HL-60 (cell line): ENCODE data around the gene TENM4.
"Not testable (repeated sequence)": the region's sequence is repeated elsewhere in the genome, so short reads cannot be mapped to it uniquely, and the experiment has no call there.

Source experiments
- DNase-seq, 2 experiments: peaks; one replicate each; pipeline ENCODE4 v3.0.0-alpha.2; 2010 to 2020; ENCODE audit warnings: low read depth in 1 of 2, low spot score in 1 of 2
- H3K27ac ChIP-seq: fragments of 250-450 bp; sonication (Bioruptor Pico); replicated peaks from 2 replicates; pipeline ENCODE4 v1.5.1; 2020; ENCODE audit warnings: mild to moderate bottlenecking, moderate library complexity
- H3K27me3 ChIP-seq: fragments of 250-450 bp; sonication (Bioruptor Pico); 2 replicates; pipeline ENCODE4 v1.5.1; 2021; ENCODE audit warnings: mild to moderate bottlenecking, moderate library complexity; ENCODE audit not compliant: insufficient read depth, poor library complexity, severe bottlenecking
- H3K4me3 ChIP-seq: replicated peaks from 2 replicates; pipeline ENCODE4 v1.5.1; 2011; ENCODE audit warnings: mild to moderate bottlenecking, control low read depth, low read length; ENCODE audit not compliant: insufficient read depth
- CTCF ChIP-seq: IDR thresholded peaks from one replicate; pipeline ENCODE4 v1.5.1; 2011; ENCODE audit warnings: low read length, control low read depth, inconsistent platforms; ENCODE audit not compliant: insufficient read depth
- GABPA ChIP-seq: IDR thresholded peaks from 2 replicates; pipeline ENCODE4 v1.6.1; 2012; ENCODE audit warnings: low read depth
- POLR2AphosphoS5 ChIP-seq: IDR thresholded peaks from 2 replicates; pipeline ENCODE4 v1.6.1; 2012; ENCODE audit warnings: low read depth
- REST ChIP-seq: IDR thresholded peaks from 2 replicates; pipeline ENCODE4 v1.6.1; 2012; ENCODE audit warnings: low read depth; ENCODE audit not compliant: insufficient replicate concordance
- SPI1 ChIP-seq: IDR thresholded peaks from 2 replicates; pipeline ENCODE4 v1.6.1; 2012; ENCODE audit warnings: low read depth, mild to moderate bottlenecking, borderline replicate concordance

The TENM4 gene

GRCh38 chr11:79226126-79226525, 214.7 kb downstream of the TENM4 start:
- Histone ChIP-seq H3K4me3 (no peak overlapping the region), H3K27me3 (no peaks in the 10 kb centered on the region), H3K27ac (no peak overlapping the region)
- TF ChIP-seq GABPA (no peak), REST (no peak), CTCF (no peak), POLR2AphosphoS5 (no peak), SPI1 (no peak)
- no peak for DNase-seq

GRCh38 chr11:79222163-79222562, 218.7 kb downstream of the TENM4 start:
- not testable (repeated sequence) for H3K27me3 ChIP-seq, H3K27ac ChIP-seq

GRCh38 chr11:79221444-79222130, 219.2 kb downstream of the TENM4 start:
- H3K4me3 ChIP-seq, result no peak overlapping the region
- H3K27me3 ChIP-seq, result no peaks in the 10 kb centered on the region
- DNase-seq, result no peak
- H3K27ac ChIP-seq, result no peak overlapping the region
- no peak for TF ChIP-seq SPI1
- no peak for TF ChIP-seq REST
- TF ChIP-seq CTCF, result no peak
- TF ChIP-seq POLR2AphosphoS5, result no peak
- TF ChIP-seq GABPA, result no peak

More at GRCh38 chr11:79222163-79222562, 218.7 kb downstream of the TENM4 start:
- H3K4me3 ChIP-seq, DNase-seq: not testable (repeated sequence)

- no peak for DNase-seq
- TF ChIP-seq GABPA, result no peak
- no peak for TF ChIP-seq CTCF
- no peak for TF ChIP-seq SPI1
- no peak for TF ChIP-seq POLR2AphosphoS5
- H3K4me3 ChIP-seq, result no peak overlapping the region
- H3K27me3 ChIP-seq, result no peaks in the 10 kb centered on the region
- no peak overlapping the region for H3K27ac ChIP-seq
Observed at GRCh38 chr11:79220171-79220570, 220.7 kb downstream of the TENM4 start.
